Measurements from ENCODE around the gene ABCG4.

DNA sequence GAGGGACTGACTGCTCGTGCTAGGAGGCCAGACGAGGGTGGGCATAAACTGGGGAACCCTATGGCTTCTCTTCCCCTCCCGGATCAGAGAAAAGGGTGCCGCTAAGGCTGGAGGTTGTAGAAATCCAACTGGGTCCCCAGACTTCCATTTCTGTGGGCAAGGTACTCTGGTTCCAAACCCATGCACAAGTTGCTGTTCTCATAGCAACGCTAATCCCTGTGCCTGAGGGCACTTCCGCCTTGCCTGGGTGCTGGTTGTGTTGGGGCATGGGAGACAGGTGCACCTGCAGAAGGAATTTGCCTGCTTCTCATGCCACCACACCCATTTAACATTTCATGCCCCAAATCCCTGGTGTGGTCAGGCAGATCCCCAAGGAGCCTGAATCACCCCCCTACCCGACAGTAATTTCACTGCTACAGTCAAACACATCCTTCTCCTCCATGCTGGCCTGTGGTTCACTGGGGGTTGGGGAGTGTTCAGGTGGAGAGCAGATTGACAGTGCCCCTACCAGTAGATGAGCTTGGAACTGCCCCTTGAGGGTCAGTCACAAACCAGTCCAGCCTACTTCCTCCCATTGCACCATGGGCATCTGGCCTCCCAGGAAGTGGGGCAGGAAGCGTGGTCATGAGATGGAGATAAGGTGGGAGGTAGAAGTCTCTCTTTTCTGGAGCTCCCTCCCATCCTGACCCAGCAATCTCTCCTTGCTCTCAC, 40.6 kb upstream of the ABCG4 start:
- TF ChIP-seq, protein P1, sequence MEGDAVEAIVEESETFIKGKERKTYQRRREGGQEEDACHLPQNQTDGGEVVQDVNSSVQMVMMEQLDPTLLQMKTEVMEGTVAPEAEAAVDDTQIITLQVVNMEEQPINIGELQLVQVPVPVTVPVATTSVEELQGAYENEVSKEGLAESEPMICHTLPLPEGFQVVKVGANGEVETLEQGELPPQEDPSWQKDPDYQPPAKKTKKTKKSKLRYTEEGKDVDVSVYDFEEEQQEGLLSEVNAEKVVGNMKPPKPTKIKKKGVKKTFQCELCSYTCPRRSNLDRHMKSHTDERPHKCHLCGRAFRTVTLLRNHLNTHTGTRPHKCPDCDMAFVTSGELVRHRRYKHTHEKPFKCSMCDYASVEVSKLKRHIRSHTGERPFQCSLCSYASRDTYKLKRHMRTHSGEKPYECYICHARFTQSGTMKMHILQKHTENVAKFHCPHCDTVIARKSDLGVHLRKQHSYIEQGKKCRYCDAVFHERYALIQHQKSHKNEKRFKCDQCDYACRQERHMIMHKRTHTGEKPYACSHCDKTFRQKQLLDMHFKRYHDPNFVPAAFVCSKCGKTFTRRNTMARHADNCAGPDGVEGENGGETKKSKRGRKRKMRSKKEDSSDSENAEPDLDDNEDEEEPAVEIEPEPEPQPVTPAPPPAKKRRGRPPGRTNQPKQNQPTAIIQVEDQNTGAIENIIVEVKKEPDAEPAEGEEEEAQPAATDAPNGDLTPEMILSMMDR (IDR thresholded peaks at IDR 0.05; ENCODE audit: low read depth, low read length, missing input control): no peak
- TF ChIP-seq JUND (IDR thresholded peaks at IDR 0.05): no peak
- TF ChIP-seq FOXA1 (IDR thresholded peaks at IDR 0.05): no peak
- no peak for TF ChIP-seq TAF1 (conservative IDR thresholded peaks at IDR 0.05)
- TF ChIP-seq, protein P2, sequence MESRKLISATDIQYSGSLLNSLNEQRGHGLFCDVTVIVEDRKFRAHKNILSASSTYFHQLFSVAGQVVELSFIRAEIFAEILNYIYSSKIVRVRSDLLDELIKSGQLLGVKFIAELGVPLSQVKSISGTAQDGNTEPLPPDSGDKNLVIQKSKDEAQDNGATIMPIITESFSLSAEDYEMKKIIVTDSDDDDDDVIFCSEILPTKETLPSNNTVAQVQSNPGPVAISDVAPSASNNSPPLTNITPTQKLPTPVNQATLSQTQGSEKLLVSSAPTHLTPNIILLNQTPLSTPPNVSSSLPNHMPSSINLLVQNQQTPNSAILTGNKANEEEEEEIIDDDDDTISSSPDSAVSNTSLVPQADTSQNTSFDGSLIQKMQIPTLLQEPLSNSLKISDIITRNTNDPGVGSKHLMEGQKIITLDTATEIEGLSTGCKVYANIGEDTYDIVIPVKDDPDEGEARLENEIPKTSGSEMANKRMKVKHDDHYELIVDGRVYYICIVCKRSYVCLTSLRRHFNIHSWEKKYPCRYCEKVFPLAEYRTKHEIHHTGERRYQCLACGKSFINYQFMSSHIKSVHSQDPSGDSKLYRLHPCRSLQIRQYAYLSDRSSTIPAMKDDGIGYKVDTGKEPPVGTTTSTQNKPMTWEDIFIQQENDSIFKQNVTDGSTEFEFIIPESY (IDR thresholded peaks at IDR 0.05): no peak
- TF ChIP-seq SP1 (IDR thresholded peaks at IDR 0.05): no peak
- no peak for TF ChIP-seq EGR1 (IDR thresholded peaks at IDR 0.05; ENCODE audit: low read depth in 2 of 2)
- TF ChIP-seq, protein P3, sequence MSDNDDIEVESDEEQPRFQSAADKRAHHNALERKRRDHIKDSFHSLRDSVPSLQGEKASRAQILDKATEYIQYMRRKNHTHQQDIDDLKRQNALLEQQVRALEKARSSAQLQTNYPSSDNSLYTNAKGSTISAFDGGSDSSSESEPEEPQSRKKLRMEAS (IDR thresholded peaks at IDR 0.05): no peak
- no peak for TF ChIP-seq REST (IDR thresholded peaks at IDR 0.05)
- TF ChIP-seq RXRA (IDR thresholded peaks at IDR 0.05): no peak
- TF ChIP-seq RAD21 (IDR thresholded peaks at IDR 0.05): no peak
- TF ChIP-seq YY1 (IDR thresholded peaks at IDR 0.05): no peak
